GM21786 (cell line): ENCODE data around the gene SIM1.

Source experiments
- ATAC-seq: cut with Tn5 transposase; IDR thresholded peaks from one replicate; pipeline ENCODE4 v1.9.1; 2021; ENCODE audit not compliant: unreplicated experiment

The SIM1 gene

GRCh38 chr6:100427452-100427851, 37.3 kb downstream of the SIM1 start:
- ATAC-seq, result no peak

GRCh38 chr6:100426744-100427338, 37.9 kb downstream of the SIM1 start:
- no peak for ATAC-seq

- ATAC-seq, result no peak
Measured at GRCh38 chr6:100426241-100426640, 38.5 kb downstream of the SIM1 start.

- no peak for ATAC-seq
Measured at GRCh38 chr6:100420711-100421110, 44.0 kb downstream of the SIM1 start.

GRCh38 chr6:100417036-100417435, 47.7 kb downstream of the SIM1 start:
- ATAC-seq, result no peak

GRCh38 chr6:100415768-100416167, 49.0 kb downstream of the SIM1 start:
- ATAC-seq, result no peak

- ATAC-seq, result no peak
Measured at GRCh38 chr6:100412872-100413271, 51.8 kb downstream of the SIM1 start.

GRCh38 chr6:100404051-100404450, 60.7 kb downstream of the SIM1 start:
- ATAC-seq, result no peak

GRCh38 chr6:100393493-100393892, 71.2 kb downstream of the SIM1 start:
- ATAC-seq, result no peak

GRCh38 chr6:100392423-100392822, 72.3 kb downstream of the SIM1 start:
- ATAC-seq, result no peak

GRCh38 chr6:100388868-100389519, 75.7 kb downstream of the SIM1 start:
- no peak for ATAC-seq

- no peak for ATAC-seq
Measured at GRCh38 chr6:100382767-100383195, 81.9 kb downstream of the SIM1 start.

GRCh38 chr6:100382031-100382430, 82.7 kb downstream of the SIM1 start:
- ATAC-seq, result no peak

GRCh38 chr6:100381111-100381510, 83.6 kb downstream of the SIM1 start:
- no peak for ATAC-seq

GRCh38 chr6:100379386-100379785, 85.3 kb downstream of the SIM1 start:
- no peak for ATAC-seq

GRCh38 chr6:100378576-100378975, 86.1 kb downstream of the SIM1 start:
- ATAC-seq, result no peak

GRCh38 chr6:100376103-100376502, 88.6 kb downstream of the SIM1 start:
- peak; percentile 59 for ATAC-seq

GRCh38 chr6:100372326-100373091, 92.2 kb downstream of the SIM1 start:
- ATAC-seq, result no peak

GRCh38 chr6:100371591-100371990, 93.1 kb downstream of the SIM1 start:
- ATAC-seq, result no peak

- ATAC-seq, result no peak
Measured at GRCh38 chr6:100370265-100370664, 94.5 kb downstream of the SIM1 start.

- no peak for ATAC-seq
Measured at GRCh38 chr6:100366419-100366818, 98.3 kb downstream of the SIM1 start.

GRCh38 chr6:100363651-100364050, 101.1 kb downstream of the SIM1 start:
- ATAC-seq, result no peak
